ENCODE data around the gene NAA16. TPM values are rescaled to one million over a fixed set of nuclear protein-coding genes. Genes with fewer than 3 reads are reported as not detected.

NAA16 gene
- total RNA-seq, 2 experiments from 2014 or later = 23.5 to 32.8 TPM

GRCh38 chr13:41282129-41282571 lies 28.9 kb upstream of the NAA16 start:
- Mint-ChIP-seq H3K4me1 (ENCODE audit: low read depth) (peaks cover 27% of the 10 kb centered on the region), H3K36me3 (ENCODE audit: low read depth) (peaks cover 1% of the 10 kb centered on the region), H3K4me3 (no peak overlapping the region), H3K27me3 (no peaks in the 10 kb centered on the region), H3K9me3 (peaks cover 2% of the 10 kb centered on the region), H3K27ac (no peak overlapping the region)
- TF ChIP-seq, protein P1, sequence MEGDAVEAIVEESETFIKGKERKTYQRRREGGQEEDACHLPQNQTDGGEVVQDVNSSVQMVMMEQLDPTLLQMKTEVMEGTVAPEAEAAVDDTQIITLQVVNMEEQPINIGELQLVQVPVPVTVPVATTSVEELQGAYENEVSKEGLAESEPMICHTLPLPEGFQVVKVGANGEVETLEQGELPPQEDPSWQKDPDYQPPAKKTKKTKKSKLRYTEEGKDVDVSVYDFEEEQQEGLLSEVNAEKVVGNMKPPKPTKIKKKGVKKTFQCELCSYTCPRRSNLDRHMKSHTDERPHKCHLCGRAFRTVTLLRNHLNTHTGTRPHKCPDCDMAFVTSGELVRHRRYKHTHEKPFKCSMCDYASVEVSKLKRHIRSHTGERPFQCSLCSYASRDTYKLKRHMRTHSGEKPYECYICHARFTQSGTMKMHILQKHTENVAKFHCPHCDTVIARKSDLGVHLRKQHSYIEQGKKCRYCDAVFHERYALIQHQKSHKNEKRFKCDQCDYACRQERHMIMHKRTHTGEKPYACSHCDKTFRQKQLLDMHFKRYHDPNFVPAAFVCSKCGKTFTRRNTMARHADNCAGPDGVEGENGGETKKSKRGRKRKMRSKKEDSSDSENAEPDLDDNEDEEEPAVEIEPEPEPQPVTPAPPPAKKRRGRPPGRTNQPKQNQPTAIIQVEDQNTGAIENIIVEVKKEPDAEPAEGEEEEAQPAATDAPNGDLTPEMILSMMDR (IDR thresholded peaks at IDR 0.05) = no peak
- intact Hi-C loops (cut with micrococcal nuclease) = no loop called here
- ChIA-PET CTCF (no interaction called here), POLR2A (interaction anchor here (1.7 kb wide), 1 partner anchor 9 kb away, joined by 6 read pairs; no protein-coding TSS in a partner anchor)
- no peak for DNase-seq
- no peak for ATAC-seq

- H3K27ac Mint-ChIP-seq = no peak overlapping the region
- peaks cover 5% of the 10 kb centered on the region for H3K9me3 Mint-ChIP-seq
- intact Hi-C loops (cut with micrococcal nuclease) = no loop called here
- DNase-seq (no peak), ATAC-seq (no peak)
- ChIA-PET POLR2A (interaction anchor here (1.0 to 1.2 kb wide), 2 partner anchors 13 to 28 kb away, joined by 3 read pairs; no protein-coding TSS in a partner anchor), CTCF (interaction anchor here (0.6 kb wide), 1 partner anchor 208 kb away, joined by 3 read pairs; no protein-coding TSS in a partner anchor)
- peaks cover 25% of the 10 kb centered on the region for H3K4me1 Mint-ChIP-seq (ENCODE audit: low read depth)
- TF ChIP-seq, protein P1 (IDR thresholded peaks at IDR 0.05) = no peak
- peaks cover 1% of the 10 kb centered on the region for H3K36me3 Mint-ChIP-seq (ENCODE audit: low read depth)
- H3K27me3 Mint-ChIP-seq = no peaks in the 10 kb centered on the region
- no peak overlapping the region for H3K4me3 Mint-ChIP-seq
These were observed 26.4 kb upstream of the NAA16 start for GRCh38 chr13:41284512-41285288.

- intact Hi-C loops (cut with micrococcal nuclease) = no loop called here
- POLR2A ChIA-PET = interaction anchor here (1.0 to 1.7 kb wide), 2 partner anchors 9 to 14 kb away, joined by 3 to 4 read pairs; no protein-coding TSS in a partner anchor
- DNase-seq = no peak
- CTCF ChIA-PET = interaction anchor here (0.8 kb wide), 1 partner anchor 9 kb away, joined by 3 read pairs; no protein-coding TSS in a partner anchor
- Mint-ChIP-seq H3K4me3 (peak overlapping the region; percentile 40), H3K27ac (peak overlapping the region; percentile 25), H3K9me3 (peaks cover 5% of the 10 kb centered on the region), H3K36me3 (ENCODE audit: low read depth) (peaks cover 1% of the 10 kb centered on the region), H3K27me3 (no peaks in the 10 kb centered on the region), H3K4me1 (ENCODE audit: low read depth) (peaks cover 25% of the 10 kb centered on the region)
- ATAC-seq = peak; percentile 77
- TF ChIP-seq, protein P1 (IDR thresholded peaks at IDR 0.05) = no peak
These were observed 24.7 kb upstream of the NAA16 start for GRCh38 chr13:41286370-41286769.

- no peak overlapping the region for H3K27ac Mint-ChIP-seq
- ChIA-PET CTCF (no interaction called here), POLR2A (no interaction called here)
- DNase-seq (no peak), ATAC-seq (no peak)
- H3K27me3 Mint-ChIP-seq = no peaks in the 10 kb centered on the region
- H3K36me3 Mint-ChIP-seq (ENCODE audit: low read depth) = peaks cover 1% of the 10 kb centered on the region
- intact Hi-C loops (cut with micrococcal nuclease) = no loop called here
- H3K4me1 Mint-ChIP-seq (ENCODE audit: low read depth) = peaks cover 25% of the 10 kb centered on the region
- H3K4me3 Mint-ChIP-seq = no peak overlapping the region
- peaks cover 5% of the 10 kb centered on the region for H3K9me3 Mint-ChIP-seq
- TF ChIP-seq, protein P1 (IDR thresholded peaks at IDR 0.05) = no peak
These were observed 21.6 kb upstream of the NAA16 start for GRCh38 chr13:41289463-41289881.

GRCh38 chr13:41291246-41291645 lies 19.8 kb upstream of the NAA16 start:
- Mint-ChIP-seq H3K4me1 (ENCODE audit: low read depth) (peaks cover 17% of the 10 kb centered on the region), H3K27ac (no peak overlapping the region), H3K4me3 (no peak overlapping the region), H3K27me3 (no peaks in the 10 kb centered on the region), H3K36me3 (ENCODE audit: low read depth) (no peaks in the 10 kb centered on the region), H3K9me3 (peaks cover 5% of the 10 kb centered on the region)
- intact Hi-C loops (cut with micrococcal nuclease) = no loop called here
- ATAC-seq (no peak), DNase-seq (no peak)
- CTCF ChIA-PET = interaction anchor here (1.0 kb wide), 1 partner anchor 12 kb away, joined by 4 read pairs; no protein-coding TSS in a partner anchor
- TF ChIP-seq, protein P1 (IDR thresholded peaks at IDR 0.05) = no peak
- POLR2A ChIA-PET = no interaction called here

All from activated CD8-positive, alpha-beta T cell treated with anti-CD3 and anti-CD28 coated beads for 36 hours (primary cell).